Measurements from ENCODE around the gene SAP25.

DNA sequence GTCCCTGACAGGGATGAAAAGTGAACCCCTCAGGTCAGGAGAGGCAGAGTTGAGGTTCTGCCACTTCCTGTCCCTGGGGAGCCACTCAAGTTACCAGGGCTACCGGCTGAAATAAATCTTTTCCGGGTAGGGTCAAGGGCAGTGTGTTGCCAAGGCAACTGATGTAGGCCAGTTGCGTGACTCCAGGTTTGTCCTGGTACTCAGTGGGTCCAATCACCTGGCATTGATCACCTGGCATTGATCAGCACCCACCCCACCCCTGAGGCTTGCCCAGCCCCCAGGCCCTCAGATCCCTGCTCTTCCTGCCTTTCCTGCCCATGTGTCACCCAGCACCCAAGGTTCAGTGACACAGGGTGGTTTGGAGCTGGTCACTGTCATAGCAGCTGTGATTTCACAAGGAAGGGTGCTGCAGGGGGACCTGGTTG lies 5.9 kb downstream of the SAP25 start:
- TF ChIP-seq, protein P1, sequence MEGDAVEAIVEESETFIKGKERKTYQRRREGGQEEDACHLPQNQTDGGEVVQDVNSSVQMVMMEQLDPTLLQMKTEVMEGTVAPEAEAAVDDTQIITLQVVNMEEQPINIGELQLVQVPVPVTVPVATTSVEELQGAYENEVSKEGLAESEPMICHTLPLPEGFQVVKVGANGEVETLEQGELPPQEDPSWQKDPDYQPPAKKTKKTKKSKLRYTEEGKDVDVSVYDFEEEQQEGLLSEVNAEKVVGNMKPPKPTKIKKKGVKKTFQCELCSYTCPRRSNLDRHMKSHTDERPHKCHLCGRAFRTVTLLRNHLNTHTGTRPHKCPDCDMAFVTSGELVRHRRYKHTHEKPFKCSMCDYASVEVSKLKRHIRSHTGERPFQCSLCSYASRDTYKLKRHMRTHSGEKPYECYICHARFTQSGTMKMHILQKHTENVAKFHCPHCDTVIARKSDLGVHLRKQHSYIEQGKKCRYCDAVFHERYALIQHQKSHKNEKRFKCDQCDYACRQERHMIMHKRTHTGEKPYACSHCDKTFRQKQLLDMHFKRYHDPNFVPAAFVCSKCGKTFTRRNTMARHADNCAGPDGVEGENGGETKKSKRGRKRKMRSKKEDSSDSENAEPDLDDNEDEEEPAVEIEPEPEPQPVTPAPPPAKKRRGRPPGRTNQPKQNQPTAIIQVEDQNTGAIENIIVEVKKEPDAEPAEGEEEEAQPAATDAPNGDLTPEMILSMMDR (IDR thresholded peaks at IDR 0.05), result no peak
- TF ChIP-seq POLR2AphosphoS5 (IDR thresholded peaks at IDR 0.05; ENCODE audit: insufficient read depth in 1 of 2, low read depth in 1 of 2), result no peak
